Dendritic cell treated with granulocyte-macrophage colony-stimulating factor and Interleukin-4, amounts not matched to agents 40 ng/mL and 50 ng/mL, for 4 days (primary cell): ENCODE results near the gene PTPN4.

Source experiments
- H3K27ac Mint-ChIP-seq: one replicate; pipeline ENCODE4 v1.8.0; 2022; ENCODE audit warnings: mild to moderate bottlenecking, mixed read lengths
- H3K27me3 Mint-ChIP-seq: one replicate; pipeline ENCODE4 v1.8.0; 2022; ENCODE audit warnings: mild to moderate bottlenecking, mixed read lengths
- H3K36me3 Mint-ChIP-seq: one replicate; pipeline ENCODE4 v1.8.0; 2022; ENCODE audit warnings: low read depth, mixed read lengths
- H3K4me1 Mint-ChIP-seq: one replicate; pipeline ENCODE4 v1.8.0; 2022; ENCODE audit warnings: low read depth, mixed read lengths
- H3K4me3 Mint-ChIP-seq: one replicate; pipeline ENCODE4 v1.8.0; 2022; ENCODE audit warnings: mild to moderate bottlenecking, moderate library complexity, mixed read lengths
- H3K9me3 Mint-ChIP-seq: one replicate; pipeline ENCODE4 v1.8.0; 2022; ENCODE audit warnings: mixed read lengths
- intact Hi-C: fragments of 100-400 bp; cut with micrococcal nuclease; formaldehyde crosslinking; loops from one replicate; pipeline ENCODE4 v1.15.0; 2022

Gene PTPN4

GRCh38 chr2:119853777-119854399, 94.2 kb downstream of the PTPN4 start:
- Mint-ChIP-seq H3K9me3 (peaks cover 60% of the 10 kb centered on the region), H3K36me3 (peaks cover 28% of the 10 kb centered on the region)

GRCh38 chr2:119856469-119856901, 96.8 kb downstream of the PTPN4 start:
- intact Hi-C loops, result no loop called here
- Mint-ChIP-seq H3K4me1 (peaks cover 6% of the 10 kb centered on the region), H3K4me3 (no peak overlapping the region), H3K36me3 (peaks cover 16% of the 10 kb centered on the region), H3K27ac (no peak overlapping the region), H3K27me3 (no peaks in the 10 kb centered on the region), H3K9me3 (peaks cover 34% of the 10 kb centered on the region)

More at GRCh38 chr2:119853777-119854399, 94.2 kb downstream of the PTPN4 start:
- intact Hi-C loops, result no loop called here
- Mint-ChIP-seq H3K4me1 (no peaks in the 10 kb centered on the region), H3K4me3 (no peak overlapping the region), H3K27me3 (no peaks in the 10 kb centered on the region), H3K27ac (no peak overlapping the region)

- H3K9me3 Mint-ChIP-seq, result peaks cover 21% of the 10 kb centered on the region
These were observed 98.0 kb downstream of the PTPN4 start for GRCh38 chr2:119857742-119858141.

GRCh38 chr2:119859528-119859927, 99.8 kb downstream of the PTPN4 start:
- Mint-ChIP-seq H3K4me3 (no peak overlapping the region), H3K9me3 (peaks cover 3% of the 10 kb centered on the region), H3K27ac (no peak overlapping the region), H3K27me3 (no peaks in the 10 kb centered on the region), H3K36me3 (no peaks in the 10 kb centered on the region), H3K4me1 (peaks cover 6% of the 10 kb centered on the region)
- intact Hi-C loops, result no loop called here

More at GRCh38 chr2:119857742-119858141, 98.0 kb downstream of the PTPN4 start:
- Mint-ChIP-seq H3K4me1 (peaks cover 6% of the 10 kb centered on the region), H3K27me3 (no peaks in the 10 kb centered on the region), H3K4me3 (no peak overlapping the region), H3K36me3 (peaks cover 3% of the 10 kb centered on the region), H3K27ac (no peak overlapping the region)
- intact Hi-C loops, result no loop called here

GRCh38 chr2:119860924-119861323, 101.2 kb downstream of the PTPN4 start:
- peaks cover 6% of the 10 kb centered on the region for H3K4me1 Mint-ChIP-seq
- intact Hi-C loops, result no loop called here
- no peaks in the 10 kb centered on the region for H3K9me3 Mint-ChIP-seq
- H3K27ac Mint-ChIP-seq, result no peak overlapping the region
- H3K4me3 Mint-ChIP-seq, result no peak overlapping the region
- H3K36me3 Mint-ChIP-seq, result no peaks in the 10 kb centered on the region
- no peaks in the 10 kb centered on the region for H3K27me3 Mint-ChIP-seq

- H3K36me3 Mint-ChIP-seq, result no peaks in the 10 kb centered on the region
- intact Hi-C loops, result no loop called here
- no peak overlapping the region for H3K27ac Mint-ChIP-seq
- H3K4me1 Mint-ChIP-seq, result peaks cover 6% of the 10 kb centered on the region
- no peaks in the 10 kb centered on the region for H3K9me3 Mint-ChIP-seq
- H3K27me3 Mint-ChIP-seq, result no peaks in the 10 kb centered on the region
- no peak overlapping the region for H3K4me3 Mint-ChIP-seq
These were observed 102.6 kb downstream of the PTPN4 start for GRCh38 chr2:119862127-119862889.

- peaks cover 3% of the 10 kb centered on the region for H3K4me1 Mint-ChIP-seq
- no peaks in the 10 kb centered on the region for H3K27me3 Mint-ChIP-seq
- no peaks in the 10 kb centered on the region for H3K36me3 Mint-ChIP-seq
- H3K4me3 Mint-ChIP-seq, result no peak overlapping the region
- H3K27ac Mint-ChIP-seq, result no peak overlapping the region
- no peaks in the 10 kb centered on the region for H3K9me3 Mint-ChIP-seq
- intact Hi-C loops, result no loop called here
These were observed 104.6 kb downstream of the PTPN4 start for GRCh38 chr2:119864318-119864717.

- Mint-ChIP-seq H3K36me3 (no peaks in the 10 kb centered on the region), H3K9me3 (no peaks in the 10 kb centered on the region), H3K4me1 (no peaks in the 10 kb centered on the region), H3K27ac (no peak overlapping the region), H3K4me3 (no peak overlapping the region), H3K27me3 (no peaks in the 10 kb centered on the region)
- intact Hi-C loops, result no loop called here
These were observed 112.0 kb downstream of the PTPN4 start for GRCh38 chr2:119871725-119872124.

- intact Hi-C loops, result no loop called here
- H3K9me3 Mint-ChIP-seq, result no peaks in the 10 kb centered on the region
- H3K4me3 Mint-ChIP-seq, result no peak overlapping the region
- no peaks in the 10 kb centered on the region for H3K36me3 Mint-ChIP-seq
- no peaks in the 10 kb centered on the region for H3K4me1 Mint-ChIP-seq
- H3K27me3 Mint-ChIP-seq, result no peaks in the 10 kb centered on the region
- H3K27ac Mint-ChIP-seq, result no peak overlapping the region
These were observed 113.9 kb downstream of the PTPN4 start for GRCh38 chr2:119873350-119874315.

GRCh38 chr2:119879502-119879901, 119.8 kb downstream of the PTPN4 start:
- Mint-ChIP-seq H3K27me3 (no peaks in the 10 kb centered on the region), H3K4me3 (no peak overlapping the region), H3K4me1 (no peaks in the 10 kb centered on the region), H3K9me3 (no peaks in the 10 kb centered on the region), H3K36me3 (no peaks in the 10 kb centered on the region), H3K27ac (no peak overlapping the region)
- intact Hi-C loops, result no loop called here

GRCh38 chr2:119888680-119889079, 129.0 kb downstream of the PTPN4 start:
- intact Hi-C loops, result no loop called here
- peaks cover 36% of the 10 kb centered on the region for H3K36me3 Mint-ChIP-seq
- H3K9me3 Mint-ChIP-seq, result peaks cover 23% of the 10 kb centered on the region
- no peak overlapping the region for H3K27ac Mint-ChIP-seq
- no peaks in the 10 kb centered on the region for H3K4me1 Mint-ChIP-seq
- no peak overlapping the region for H3K4me3 Mint-ChIP-seq
- H3K27me3 Mint-ChIP-seq, result no peaks in the 10 kb centered on the region

GRCh38 chr2:119897736-119898395, 138.1 kb downstream of the PTPN4 start:
- Mint-ChIP-seq H3K36me3 (peaks cover 26% of the 10 kb centered on the region), H3K4me1 (no peaks in the 10 kb centered on the region), H3K4me3 (no peak overlapping the region), H3K9me3 (no peaks in the 10 kb centered on the region), H3K27me3 (no peaks in the 10 kb centered on the region), H3K27ac (no peak overlapping the region)
- intact Hi-C loops, result no loop called here

- no peak overlapping the region for H3K4me3 Mint-ChIP-seq
- H3K4me1 Mint-ChIP-seq, result no peaks in the 10 kb centered on the region
- H3K27ac Mint-ChIP-seq, result no peak overlapping the region
- H3K27me3 Mint-ChIP-seq, result no peaks in the 10 kb centered on the region
- H3K9me3 Mint-ChIP-seq, result peaks cover 21% of the 10 kb centered on the region
- intact Hi-C loops, result no loop called here
- H3K36me3 Mint-ChIP-seq, result peaks cover 27% of the 10 kb centered on the region
These were observed 141.3 kb downstream of the PTPN4 start for GRCh38 chr2:119901013-119901412.
